K562 (cell line): Measurements from ENCODE around the gene PPT2. TPM values are rescaled to one million over a fixed set of nuclear protein-coding genes. Genes with fewer than 3 reads are reported as not detected.
A peak's percentile ranks its signal among the peaks of the same experiment; 100 is the strongest.

ENCODE experiments used
- ARID3B ChIP-seq: fragments of 250-450 bp; sonication (Bioruptor Pico); IDR thresholded peaks from 2 replicates; pipeline ENCODE4 v1.4.0; 2020; ENCODE audit warnings: borderline replicate concordance
- CBX5 ChIP-seq: IDR thresholded peaks from 2 replicates; pipeline ENCODE4 v1.6.1; 2014; ENCODE audit warnings: low read depth, borderline replicate concordance
- MGA ChIP-seq: fragments of 450-650 bp; IDR thresholded peaks from 2 replicates; pipeline ENCODE4 v1.6.1; 2016; ENCODE audit warnings: mild to moderate bottlenecking, moderate library complexity
- NCOA6 ChIP-seq: fragments of 450-650 bp; IDR thresholded peaks from 2 replicates; pipeline ENCODE4 v1.6.1; 2017; ENCODE audit warnings: mild to moderate bottlenecking
- NFE2L1 ChIP-seq: fragments of 450-650 bp; IDR thresholded peaks from 2 replicates; pipeline ENCODE4 v1.6.1; 2016; ENCODE audit warnings: missing genetic modification characterization, low read depth, mild to moderate bottlenecking, missing compliant biosample characterization, moderate library complexity, borderline replicate concordance
- RNF219 ChIP-seq: fragments of 250-450 bp; sonication (Bioruptor Pico); IDR thresholded peaks from 2 replicates; pipeline ENCODE4 v1.5.0; 2022; ENCODE audit warnings: mild to moderate bottlenecking
- SIX5 ChIP-seq, 2 experiments: IDR thresholded peaks; 2 replicates each; pipeline ENCODE4 v1.6.1; 2011; ENCODE audit warnings: low read length in 2 of 2, borderline replicate concordance in 1 of 2, low read depth in 1 of 2, mild to moderate bottlenecking in 1 of 2, moderate library complexity in 1 of 2; ENCODE audit not compliant: insufficient read depth in 1 of 2
- ZBTB33 ChIP-seq: sonication (generic); formaldehyde crosslinking; IDR thresholded peaks from 2 replicates; pipeline ENCODE4 v1.8.1; 2023; ENCODE audit warnings: mild to moderate bottlenecking, missing genetic modification reagents
- polyA plus RNA-seq, 8 experiments: library from polyadenylated mRNA; depleted of rRNA in 4 of 8; stranded (reverse) in 5 of 8; unstranded in 3 of 8; fragments of >200 nt; fragmentation: Nextera tagmentation in 2 of 8; fragmentation: Illumina TruSeq in 1 of 8; extraction: Ambion mirVana in 2 of 8; extraction: Trizol in 1 of 8; gene quantifications; 2 replicates each; pipeline versions ENCODE4 v1.2.1 to v1.2.3, GENCODE V29; 2011 to 2014; ENCODE audit warnings: inconsistent platforms in 1 of 8, missing spikeins in 1 of 8
- total RNA-seq, 7 experiments: library from RNA; depleted of rRNA in 6 of 7; stranded (reverse); fragments of >200 nt in 6 of 7; fragmentation: Illumina TruSeq in 2 of 7; extraction: Trizol in 2 of 7; gene quantifications; 2 replicates each; pipeline versions ENCODE4 v1.2.1 to v1.2.3, GENCODE V29; 2011 to 2021; ENCODE audit warnings: low replicate concordance in 1 of 7

Gene PPT2
- total and polyA plus RNA-seq, 9 of the 15 experiments (the other 6 are each of a cell fraction or from before 2014, with no cell fraction given) = 27.4 to 98.8 (median 69.9) TPM

GRCh38 chr6:32127717-32128592 is 26.0 kb upstream of the PPT2 start, which contains the start of gene ATF6B (continued):
- TF ChIP-seq MGA = no peak
- no peak for TF ChIP-seq CBX5
- no peak for TF ChIP-seq ARID3B (CRISPR knock-in tag)
- no peak for TF ChIP-seq NFE2L1 (tag)
- no peak for TF ChIP-seq NCOA6
- TF ChIP-seq ZBTB33 (CRISPR knock-in tag) = no peak
- peak; percentile 37 to 48; a peak in 3 of 4 replicates for TF ChIP-seq SIX5 (IDR thresholded peaks at IDR 0.05; ENCODE audit: borderline replicate concordance in 1 of 2, insufficient read depth in 1 of 2, low read depth in 1 of 2, low read length in 2 of 2)
- TF ChIP-seq RNF219 = no peak
